HFF-Myc (cell line): ENCODE results near the gene RAF1.
"Not testable (repeated sequence)": the region's sequence is repeated elsewhere in the genome, so short reads cannot be mapped to it uniquely, and the experiment has no call there.

Experiments
- DNase-seq: peaks from one replicate; pipeline ENCODE4 v3.0.0-alpha.2; 2011; ENCODE audit warnings: low read depth; ENCODE audit errors: extremely low read depth
- H3K4me3 ChIP-seq: replicated peaks from 2 replicates; pipeline ENCODE4 v1.5.1; 2011; ENCODE audit warnings: low read depth, mild to moderate bottlenecking, control low read depth, low read length
- TF ChIP-seq, protein P1 (sequence below): IDR thresholded peaks from 2 replicates; pipeline ENCODE4 v1.5.1; 2012; ENCODE audit warnings: mild to moderate bottlenecking, low read depth, low read length, control low read depth; ENCODE audit errors: missing control alignments

Gene RAF1

GRCh38 chr3:12544652-12545472 is 119.1 kb downstream of the RAF1 start:
- DNase-seq, result no peak
- H3K4me3 ChIP-seq, result no peak overlapping the region
- TF ChIP-seq, protein P1, sequence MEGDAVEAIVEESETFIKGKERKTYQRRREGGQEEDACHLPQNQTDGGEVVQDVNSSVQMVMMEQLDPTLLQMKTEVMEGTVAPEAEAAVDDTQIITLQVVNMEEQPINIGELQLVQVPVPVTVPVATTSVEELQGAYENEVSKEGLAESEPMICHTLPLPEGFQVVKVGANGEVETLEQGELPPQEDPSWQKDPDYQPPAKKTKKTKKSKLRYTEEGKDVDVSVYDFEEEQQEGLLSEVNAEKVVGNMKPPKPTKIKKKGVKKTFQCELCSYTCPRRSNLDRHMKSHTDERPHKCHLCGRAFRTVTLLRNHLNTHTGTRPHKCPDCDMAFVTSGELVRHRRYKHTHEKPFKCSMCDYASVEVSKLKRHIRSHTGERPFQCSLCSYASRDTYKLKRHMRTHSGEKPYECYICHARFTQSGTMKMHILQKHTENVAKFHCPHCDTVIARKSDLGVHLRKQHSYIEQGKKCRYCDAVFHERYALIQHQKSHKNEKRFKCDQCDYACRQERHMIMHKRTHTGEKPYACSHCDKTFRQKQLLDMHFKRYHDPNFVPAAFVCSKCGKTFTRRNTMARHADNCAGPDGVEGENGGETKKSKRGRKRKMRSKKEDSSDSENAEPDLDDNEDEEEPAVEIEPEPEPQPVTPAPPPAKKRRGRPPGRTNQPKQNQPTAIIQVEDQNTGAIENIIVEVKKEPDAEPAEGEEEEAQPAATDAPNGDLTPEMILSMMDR, result no peak

GRCh38 chr3:12543497-12543896 is 120.4 kb downstream of the RAF1 start:
- not testable (repeated sequence) for DNase-seq, H3K4me3 ChIP-seq

- TF ChIP-seq, protein P1, result no peak
- no peak for DNase-seq
Observed at GRCh38 chr3:12541625-12542024, 122.3 kb downstream of the RAF1 start.

DNA sequence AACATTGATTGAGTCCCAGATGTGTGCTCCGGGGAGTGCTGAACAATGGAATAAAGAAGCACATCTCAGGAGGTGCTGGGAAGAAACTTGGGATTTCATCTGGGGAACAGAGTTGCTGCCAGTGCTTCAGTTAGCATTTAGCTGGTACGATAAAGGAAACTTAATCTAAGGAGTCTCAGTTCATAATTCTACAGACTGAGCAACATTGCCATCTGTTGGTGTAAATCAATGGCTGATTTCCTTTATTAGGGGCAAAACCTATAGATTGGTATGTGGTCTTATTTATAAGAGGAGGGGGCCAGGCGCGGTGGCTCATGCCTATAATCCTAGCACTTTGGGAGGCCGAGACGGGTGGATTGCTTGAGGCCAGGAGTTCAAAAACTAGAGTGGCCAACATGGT is 127.5 kb downstream of the RAF1 start:
- DNase-seq, result no peak
- TF ChIP-seq, protein P1, result no peak
- H3K4me3 ChIP-seq, result no peak overlapping the region

More at GRCh38 chr3:12541625-12542024, 122.3 kb downstream of the RAF1 start:
- H3K4me3 ChIP-seq, result no peak overlapping the region
